ENCODE data around the gene COL6A5.
"Not testable (repeated sequence)": the region's sequence is repeated elsewhere in the genome, so short reads cannot be mapped to it uniquely, and the experiment has no call there.

COL6A5 gene, protein sequence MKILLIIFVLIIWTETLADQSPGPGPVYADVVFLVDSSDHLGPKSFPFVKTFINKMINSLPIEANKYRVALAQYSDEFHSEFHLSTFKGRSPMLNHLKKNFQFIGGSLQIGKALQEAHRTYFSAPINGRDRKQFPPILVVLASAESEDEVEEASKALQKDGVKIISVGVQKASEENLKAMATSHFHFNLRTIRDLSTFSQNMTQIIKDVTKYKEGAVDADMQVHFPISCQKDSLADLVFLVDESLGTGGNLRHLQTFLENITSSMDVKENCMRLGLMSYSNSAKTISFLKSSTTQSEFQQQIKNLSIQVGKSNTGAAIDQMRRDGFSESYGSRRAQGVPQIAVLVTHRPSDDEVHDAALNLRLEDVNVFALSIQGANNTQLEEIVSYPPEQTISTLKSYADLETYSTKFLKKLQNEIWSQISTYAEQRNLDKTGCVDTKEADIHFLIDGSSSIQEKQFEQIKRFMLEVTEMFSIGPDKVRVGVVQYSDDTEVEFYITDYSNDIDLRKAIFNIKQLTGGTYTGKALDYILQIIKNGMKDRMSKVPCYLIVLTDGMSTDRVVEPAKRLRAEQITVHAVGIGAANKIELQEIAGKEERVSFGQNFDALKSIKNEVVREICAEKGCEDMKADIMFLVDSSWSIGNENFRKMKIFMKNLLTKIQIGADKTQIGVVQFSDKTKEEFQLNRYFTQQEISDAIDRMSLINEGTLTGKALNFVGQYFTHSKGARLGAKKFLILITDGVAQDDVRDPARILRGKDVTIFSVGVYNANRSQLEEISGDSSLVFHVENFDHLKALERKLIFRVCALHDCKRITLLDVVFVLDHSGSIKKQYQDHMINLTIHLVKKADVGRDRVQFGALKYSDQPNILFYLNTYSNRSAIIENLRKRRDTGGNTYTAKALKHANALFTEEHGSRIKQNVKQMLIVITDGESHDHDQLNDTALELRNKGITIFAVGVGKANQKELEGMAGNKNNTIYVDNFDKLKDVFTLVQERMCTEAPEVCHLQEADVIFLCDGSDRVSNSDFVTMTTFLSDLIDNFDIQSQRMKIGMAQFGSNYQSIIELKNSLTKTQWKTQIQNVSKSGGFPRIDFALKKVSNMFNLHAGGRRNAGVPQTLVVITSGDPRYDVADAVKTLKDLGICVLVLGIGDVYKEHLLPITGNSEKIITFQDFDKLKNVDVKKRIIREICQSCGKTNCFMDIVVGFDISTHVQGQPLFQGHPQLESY (N-terminal part only)

DNA sequence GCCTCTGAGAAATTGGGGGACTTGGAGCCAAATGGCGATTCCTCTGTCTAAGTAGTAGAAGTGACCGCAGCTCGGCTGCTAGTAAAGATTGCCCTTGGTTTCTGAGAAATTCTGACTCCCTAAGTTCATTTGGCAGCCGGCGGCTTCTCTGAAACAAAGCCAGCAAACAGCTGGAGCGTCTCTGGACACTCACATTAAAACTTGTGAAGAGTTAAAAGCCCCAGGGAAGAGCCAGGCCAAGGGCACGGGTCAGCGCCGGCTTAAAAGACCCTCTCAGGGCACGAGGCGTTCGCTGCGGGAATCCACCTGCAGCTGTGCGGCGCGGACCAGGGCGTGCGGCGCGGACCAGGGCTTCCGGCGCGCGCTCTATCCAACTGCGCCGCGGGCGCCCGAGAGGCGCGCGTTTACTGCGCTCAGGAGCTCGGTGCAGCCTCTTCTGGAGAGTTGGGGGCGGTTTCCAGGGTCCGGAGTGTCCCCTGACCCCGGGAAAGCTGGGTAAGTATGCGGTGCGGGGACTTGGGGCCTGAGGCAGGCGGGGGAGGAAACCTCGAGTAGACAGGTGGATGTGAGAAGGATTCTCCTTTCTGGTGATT is at the start of gene COL6A5:
COL6A5 (plus strand) TSS at position 186 of the 593 bp plus-strand sequence. CDS start 27,967 bp downstream, outside the sequence.
- DNase-seq, result no peak

DNA sequence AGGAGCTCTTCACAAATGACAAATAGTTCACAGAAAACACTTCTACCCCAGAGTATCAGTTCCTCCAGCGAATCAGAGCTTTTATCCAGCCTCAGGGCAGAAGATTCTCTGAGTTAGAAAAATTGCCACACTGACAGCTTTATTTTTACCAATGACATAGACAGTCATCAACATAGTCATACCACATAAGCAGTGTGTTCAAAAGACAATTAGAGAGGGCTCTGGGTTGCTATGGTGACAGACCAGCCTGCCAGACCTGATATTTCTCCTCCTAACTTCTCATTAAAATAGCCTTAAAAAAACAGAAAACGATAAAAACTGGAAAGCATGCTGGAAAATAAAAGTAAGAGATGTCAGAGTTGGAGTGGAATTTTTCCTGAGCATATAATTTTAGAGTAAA is 45.9 kb upstream of the COL6A5 start:
- no peak for DNase-seq

DNA sequence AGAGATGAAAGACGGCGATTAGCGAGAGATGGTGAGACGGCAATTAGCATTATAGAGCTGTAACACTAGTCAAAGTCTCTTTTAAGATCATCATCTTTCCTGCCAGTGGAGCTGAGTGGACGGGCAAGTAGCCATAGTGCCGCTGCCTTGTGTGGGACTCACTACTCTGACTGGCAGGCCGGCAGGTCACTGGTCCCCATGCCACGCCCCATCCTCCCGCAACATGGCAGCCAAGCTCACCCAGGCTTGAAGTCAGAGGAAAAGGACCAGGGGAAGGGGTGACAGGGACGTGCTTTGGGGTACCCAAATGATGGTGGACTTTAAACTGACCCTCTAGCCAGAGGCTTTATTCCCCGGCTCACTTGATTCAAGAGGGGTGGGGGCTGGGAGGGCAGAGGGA is 44.6 kb upstream of the COL6A5 start:
- DNase-seq, result no peak

DNA sequence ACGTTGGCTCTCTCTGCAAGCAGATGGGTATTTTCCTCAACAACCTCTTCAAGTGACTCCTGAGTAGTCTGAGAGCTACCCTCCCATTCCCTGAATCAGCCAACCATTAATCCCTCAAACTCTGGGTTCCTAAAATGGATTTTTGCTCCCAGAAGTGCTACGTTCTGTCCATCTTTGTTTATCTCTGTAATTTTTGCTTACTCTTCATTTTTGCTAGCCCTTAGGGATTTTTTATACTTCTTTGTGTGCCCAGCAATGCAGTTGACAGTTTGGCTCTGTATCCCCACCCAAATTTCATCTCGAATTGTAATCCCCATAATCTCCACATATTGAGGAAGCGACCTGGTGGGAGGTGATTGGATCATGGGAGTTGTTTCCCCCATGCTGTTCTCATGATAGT is 35.4 kb upstream of the COL6A5 start:
- DNase-seq, result no peak

DNA sequence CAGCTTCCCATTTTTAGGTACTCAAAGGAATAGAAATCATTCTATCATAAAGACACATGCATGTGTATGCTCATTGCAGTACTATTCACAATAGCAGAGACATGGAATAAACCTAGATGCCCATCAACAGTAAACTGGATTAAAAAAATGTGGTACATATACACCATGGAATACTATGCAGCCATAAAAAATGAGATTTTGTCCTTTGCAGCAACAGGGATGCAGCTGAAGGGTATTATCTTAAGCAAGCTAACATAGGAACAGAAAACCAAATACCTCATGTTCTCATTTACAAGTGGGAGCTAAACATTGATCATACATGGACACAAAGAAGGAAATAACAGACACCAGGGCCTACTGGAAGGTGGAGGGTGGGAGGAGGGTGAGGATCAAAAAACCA is 33.1 kb upstream of the COL6A5 start:
- no peak for DNase-seq

DNA sequence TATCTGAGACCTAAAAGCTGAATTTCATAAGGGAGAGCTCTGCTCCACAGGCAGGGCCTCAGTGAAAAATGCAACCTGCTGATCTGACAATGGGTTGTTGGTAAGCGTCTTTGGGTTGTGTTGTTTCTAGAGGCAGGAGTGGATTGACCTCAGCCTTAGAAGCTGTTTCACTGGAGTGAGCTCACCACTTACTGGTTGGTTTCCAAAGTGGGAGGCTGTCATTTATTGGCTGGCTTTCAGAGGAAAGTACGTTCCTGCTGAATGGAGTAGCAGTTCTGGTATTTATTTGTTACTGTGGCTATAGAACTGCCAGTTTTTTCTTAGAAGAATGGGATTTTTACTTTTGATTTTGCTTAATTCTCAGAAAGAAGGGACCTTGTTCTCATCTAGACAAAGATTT is 29.3 kb upstream of the COL6A5 start:
- DNase-seq, result no peak

DNA sequence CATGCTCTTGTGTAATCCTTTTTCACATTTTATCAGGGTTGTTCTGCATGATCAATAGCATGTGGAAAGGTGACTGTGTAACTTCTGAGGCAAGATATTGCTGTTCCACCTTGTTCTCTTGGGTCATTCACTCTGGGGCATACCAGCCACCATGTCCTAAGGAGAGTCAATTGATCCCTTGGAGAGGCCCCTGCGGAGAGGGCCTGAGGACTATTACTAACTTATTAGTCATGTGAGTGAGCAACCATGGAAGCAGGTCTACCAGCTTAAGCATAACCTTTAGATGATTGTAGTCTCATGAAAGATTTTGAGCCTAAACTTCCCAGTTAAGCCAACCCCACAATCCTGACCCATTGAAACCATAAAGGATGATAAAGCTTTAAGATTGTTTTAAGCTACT is 22.0 kb upstream of the COL6A5 start:
- no peak for DNase-seq

DNA sequence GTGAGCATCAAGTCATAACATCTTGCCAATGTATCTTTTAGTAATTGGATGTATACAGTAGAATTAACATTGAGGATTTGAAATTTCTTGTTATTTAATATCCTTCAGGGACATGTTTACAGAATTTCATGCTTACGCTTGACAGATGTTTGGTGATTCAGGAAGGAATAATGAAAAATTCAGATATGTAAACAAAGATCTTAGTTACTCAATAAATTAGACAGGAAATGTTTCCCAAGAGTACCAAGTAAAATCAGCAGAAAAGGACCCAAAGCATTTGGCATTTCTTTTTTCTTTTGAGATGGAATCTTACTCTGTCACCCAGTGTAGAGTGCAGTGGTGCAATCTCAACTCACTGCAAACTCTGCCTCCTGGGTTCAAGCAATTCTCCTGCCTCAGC is 4.7 kb upstream of the COL6A5 start:
- DNase-seq, result no peak

DNA sequence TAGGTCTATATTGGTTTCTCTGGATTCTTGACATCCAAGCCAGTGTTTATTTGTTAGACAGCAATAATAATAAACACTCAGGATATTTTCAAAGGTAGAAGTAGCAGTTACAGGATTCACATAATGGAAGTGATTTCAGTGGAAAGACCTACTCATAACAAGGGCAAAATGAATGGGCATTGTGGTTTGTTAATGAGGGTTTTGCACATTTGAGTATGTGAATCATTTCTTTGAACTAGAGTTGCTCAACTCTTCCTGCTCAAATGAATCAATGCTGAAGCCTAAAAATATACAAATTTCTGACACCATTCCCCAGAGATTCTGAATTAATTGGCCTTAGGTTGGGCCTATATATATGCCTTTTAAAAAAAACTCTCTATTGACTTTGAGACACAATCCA is 4.1 kb upstream of the COL6A5 start:
- no peak for DNase-seq

DNA sequence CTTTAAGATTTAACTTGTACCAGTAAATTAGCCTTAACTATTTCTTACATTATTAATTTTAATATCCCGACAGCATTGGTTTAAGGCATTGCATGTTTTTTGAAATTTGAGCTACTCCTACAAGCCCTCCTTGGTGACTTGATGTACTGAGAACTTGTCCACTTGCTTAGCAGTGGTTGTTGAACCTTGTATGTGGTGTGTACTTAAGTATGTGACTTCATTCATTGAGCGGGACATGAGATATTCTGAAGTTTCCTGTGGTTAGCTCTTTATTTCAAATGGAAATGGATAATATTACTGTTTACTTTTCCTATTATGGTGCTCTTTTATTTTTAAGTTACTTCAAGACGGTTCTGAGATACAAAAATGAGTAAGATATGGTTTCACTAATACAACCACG is 3.6 kb upstream of the COL6A5 start:
- DNase-seq, result no peak

DNA sequence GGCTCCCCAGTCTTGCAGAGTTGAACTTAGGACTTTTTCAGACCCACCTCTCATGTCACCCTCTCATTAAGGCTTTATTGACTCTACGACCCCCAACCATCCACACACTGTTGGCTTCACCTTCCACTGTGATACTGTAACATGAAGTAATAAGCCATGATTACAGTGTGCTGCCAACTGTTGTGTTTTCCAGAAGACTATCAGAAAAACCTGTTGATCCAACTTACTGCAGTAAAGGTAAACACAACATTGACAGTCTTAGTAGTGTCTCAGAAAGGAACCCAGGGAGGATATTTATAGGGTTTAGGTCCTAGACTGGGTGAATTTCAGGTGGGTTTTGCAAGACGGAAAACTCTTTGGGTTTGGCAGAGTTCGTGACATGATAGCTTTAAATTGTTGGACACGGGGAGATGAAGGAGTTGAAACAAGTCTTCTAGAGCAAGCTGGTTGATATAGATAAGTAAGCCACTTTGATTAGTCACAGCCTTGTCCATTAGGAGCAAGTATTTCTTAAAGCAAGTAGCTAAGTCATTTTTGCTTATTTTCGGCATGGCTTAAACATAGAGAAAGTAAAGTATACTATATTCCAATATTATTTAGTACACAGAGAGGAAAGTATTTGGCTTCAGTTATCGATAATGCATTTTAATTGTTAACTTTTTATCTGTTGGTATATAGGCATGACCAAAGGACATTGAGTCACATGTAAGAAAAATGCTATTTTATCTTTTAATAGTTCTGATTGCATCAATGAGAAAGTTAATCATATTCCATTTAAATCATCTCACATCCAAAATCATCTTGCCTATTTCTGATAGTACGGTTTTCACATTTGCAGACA is 2.4 kb upstream of the COL6A5 start:
- DNase-seq, result no peak

DNA sequence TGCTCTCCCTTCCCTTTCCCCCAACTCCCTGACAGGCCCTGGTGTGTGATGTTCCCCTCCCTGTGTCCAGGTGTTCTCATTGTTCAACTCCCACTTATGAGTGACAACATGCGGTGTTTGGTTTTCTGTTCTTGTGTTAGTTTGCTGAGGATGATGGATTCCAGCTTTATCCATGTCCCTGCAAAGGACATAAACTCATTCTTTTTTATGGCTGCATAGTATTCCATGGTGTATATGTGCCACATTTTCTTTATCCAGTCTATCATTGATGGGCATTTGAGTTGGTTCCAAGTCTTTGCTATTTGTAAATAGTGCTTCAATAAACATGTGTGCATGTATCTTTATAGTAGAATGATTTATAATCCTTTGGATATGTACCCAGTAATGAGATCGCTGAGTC is 2.8 kb downstream of the COL6A5 start:
- not testable (repeated sequence) for DNase-seq

DNA sequence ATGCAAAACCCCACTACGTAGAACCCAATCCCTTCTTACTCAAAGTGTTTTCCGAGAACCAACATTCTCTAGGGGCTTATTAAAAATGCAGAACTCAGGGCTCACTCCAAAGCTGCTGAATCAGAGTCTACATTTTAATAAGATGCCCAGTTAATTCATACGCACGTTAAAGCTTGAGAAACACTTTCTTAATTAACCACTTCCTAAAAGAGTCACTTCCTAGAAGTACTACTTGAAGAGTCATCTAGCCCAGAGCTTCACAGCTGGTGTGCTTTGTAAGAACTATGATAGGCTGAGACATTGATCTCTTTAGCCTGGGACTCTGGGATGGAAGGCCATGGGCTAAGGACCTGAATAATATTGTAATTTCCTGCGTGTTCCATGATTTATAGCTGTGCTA is 9.0 kb downstream of the COL6A5 start:
- DNase-seq, result no peak

DNA sequence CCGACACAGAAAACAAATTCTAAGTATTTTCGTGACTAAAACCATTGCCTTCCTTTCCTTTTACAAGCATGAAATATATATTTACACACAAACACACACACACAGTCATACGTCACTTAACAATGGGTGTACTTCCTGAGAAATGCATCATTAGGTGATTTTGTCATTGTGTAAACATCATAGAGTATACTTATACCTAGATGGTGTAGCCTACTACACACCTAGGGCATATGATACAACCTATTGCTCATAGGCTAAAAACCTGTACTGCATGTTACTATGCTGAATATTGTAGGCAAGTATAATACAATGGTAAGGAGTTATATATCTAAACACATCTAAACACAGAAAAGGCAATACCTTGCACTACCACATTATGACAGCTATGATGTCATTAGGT is 28.6 kb downstream of the COL6A5 start:
- DNase-seq, result no peak

DNA sequence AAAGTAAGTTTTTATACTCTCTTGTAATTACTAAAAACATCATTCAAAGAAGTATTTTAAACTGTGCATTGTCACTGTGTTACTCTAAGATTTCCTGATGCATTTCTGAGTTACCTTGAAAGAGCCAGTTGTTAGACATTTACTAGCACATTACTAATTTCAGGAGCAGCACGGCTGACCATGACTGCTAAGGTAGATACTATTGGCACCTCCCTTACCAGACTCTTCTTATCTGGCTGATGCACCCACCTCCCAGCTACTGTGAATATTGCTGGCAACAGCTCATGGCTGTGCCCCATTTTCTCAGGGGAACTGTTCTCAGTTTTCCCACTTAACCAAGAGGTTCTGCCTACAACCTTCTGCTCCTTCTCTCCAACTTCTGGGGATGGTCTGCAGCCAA is 29.4 kb downstream of the COL6A5 start:
- no peak for DNase-seq

DNA sequence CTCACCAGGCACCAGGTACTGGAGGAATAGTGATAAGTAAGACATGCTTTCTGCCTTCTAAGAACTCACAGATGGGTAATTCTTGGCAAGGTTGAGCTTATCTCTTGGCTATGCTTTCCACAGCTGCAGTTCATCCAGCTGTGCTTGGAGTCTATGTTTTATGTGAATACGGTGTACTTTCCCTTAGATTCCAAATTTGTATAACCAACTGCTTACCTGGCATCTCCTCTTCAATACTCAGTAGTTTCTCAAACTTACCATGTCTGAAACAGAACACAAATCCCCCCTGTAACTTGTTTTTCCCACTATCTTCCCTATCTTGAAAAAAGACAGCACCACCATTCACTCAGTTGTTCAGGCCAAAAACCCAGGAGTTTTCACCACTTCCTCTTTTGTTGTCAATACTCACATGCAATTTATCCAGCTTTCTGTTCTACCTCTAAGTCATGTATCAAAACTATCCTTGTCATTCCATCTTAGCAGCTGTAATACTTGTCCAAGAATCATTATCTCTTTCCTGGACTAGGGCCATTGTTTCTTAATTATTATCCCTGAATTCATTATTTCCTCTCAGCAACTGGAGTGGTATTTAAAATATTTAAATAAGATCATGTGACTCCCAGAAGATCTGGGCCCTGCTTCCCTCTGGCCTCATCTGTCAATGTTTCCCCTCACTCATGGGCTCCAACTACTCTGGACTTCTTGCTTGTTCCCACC is 32.6 kb downstream of the COL6A5 start:
- DNase-seq, result no peak

DNA sequence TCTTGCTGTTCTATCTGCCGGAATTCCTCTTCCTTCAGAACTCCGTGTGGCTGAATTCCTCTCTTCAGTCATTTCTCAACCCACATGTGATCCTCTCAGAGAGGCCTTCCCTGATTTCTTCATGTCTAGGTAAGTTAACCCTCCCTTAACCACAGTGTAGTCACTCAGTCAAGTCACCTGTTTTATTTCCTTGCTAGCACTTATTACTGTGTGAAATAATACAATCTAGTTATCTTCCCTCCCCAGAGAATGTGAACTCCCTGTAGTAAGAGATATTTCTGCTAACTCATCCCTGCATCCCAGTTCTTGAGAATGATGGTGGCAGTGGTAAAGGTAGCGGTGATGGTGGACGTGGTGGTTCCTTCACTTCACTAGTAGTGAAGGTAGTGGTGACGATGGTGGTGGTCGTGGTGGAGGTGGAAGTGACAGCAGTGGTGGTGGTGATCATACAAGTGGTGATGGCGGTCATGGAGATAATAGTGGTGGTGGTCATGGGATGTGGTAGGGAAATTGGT is 33.3 kb downstream of the COL6A5 start:
- no peak for DNase-seq

DNA sequence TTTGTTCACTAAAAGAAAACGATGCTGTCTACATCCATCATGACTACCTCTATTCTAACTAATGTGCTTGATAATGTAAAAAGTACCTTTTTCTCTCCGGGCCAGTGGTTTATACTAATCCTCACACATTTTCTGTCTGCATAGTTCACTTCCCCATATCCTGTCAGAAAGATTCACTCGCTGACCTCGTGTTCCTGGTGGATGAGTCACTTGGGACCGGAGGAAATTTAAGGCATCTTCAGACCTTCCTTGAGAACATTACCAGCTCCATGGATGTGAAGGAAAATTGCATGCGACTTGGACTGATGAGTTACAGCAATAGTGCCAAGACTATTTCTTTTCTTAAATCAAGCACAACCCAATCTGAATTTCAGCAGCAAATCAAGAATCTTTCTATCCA is 33.8 kb downstream of the COL6A5 start:
- DNase-seq, result no peak

DNA sequence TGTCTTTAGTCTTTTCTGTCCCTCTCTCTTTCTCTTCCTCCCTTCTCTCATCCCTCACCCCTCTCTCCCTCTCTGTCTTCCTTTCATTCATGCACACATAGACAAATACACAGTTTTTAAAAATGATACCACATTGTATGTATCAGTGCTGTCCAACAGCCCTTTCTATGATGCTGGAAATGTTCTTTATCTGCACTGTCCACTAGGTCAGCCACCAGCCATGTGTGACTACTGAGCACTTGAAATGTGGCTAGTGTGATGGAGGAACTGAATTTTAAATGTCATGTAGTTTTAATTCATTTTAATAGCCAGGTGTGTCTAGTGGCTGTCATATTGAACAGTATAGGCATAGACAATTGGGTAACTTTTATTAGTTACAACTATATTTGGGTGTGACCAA is 34.9 kb downstream of the COL6A5 start:
- DNase-seq, result no peak

DNA sequence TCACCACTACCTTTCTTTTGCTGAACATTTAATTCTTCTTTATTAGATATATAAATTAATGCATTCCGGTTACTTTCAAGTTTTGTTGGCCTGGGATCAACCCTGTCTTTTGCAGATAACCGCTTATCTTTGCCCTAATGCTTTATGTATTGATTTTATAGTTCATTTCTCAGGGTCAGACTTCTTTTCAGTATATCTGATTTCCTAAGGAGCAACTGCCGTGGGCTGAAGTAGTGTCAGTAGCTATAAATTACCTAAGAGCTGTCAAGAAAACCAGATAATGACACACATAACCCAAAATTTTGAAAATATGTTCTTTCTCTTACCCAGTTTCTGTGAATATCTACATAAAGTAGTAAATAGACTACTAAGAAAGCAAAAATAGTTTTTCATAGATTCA is 38.0 kb downstream of the COL6A5 start:
- DNase-seq, result no peak

DNA sequence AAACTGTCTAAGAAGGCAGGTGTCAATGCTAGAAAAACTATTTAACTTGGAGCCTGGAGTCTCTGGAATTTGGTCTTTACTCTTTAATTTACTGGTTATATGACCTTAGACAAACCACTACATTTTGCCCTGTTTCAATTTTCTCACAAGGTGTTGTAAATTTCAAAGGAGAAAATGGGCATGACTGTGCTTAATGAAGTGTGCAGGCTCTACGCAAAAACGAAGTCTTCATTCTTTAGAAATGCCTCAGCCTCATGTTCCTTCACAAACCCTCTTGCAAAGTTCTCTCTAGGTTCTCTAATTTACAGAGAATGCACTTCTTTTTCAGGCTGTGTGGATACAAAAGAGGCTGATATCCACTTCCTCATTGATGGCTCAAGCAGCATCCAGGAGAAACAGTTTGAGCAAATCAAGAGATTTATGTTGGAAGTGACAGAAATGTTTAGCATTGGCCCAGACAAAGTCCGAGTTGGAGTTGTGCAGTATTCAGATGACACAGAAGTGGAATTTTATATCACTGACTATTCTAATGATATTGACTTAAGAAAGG is 39.1 kb downstream of the COL6A5 start:
- DNase-seq, result no peak

Measured in SHP77 (cell line).